ENCODE data around the gene PDK2.

Gene PDK2

DNA sequence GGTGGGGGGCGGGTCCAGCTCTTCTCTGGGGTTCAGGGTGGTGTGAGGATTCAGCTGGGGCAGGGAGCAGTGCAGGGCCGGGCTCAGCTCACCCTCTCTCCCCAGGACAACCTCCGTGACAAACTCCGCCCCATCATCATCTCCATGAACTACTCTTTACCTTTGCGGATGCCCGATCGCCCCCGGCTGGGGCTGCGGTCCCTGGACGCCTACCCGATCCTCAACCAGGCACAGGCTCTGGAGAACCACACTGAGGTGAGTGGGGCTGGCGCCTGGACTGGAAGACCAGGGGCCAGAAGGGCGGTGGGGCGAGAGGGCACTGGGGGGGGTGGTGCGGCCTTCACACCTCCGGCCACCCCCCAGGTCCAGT lies 18.9 kb upstream of the PDK2 start:
- H3K36me3 Mint-ChIP-seq (ENCODE audit: low read depth), result peaks cover 32% of the 10 kb centered on the region
- peaks cover 37% of the 10 kb centered on the region for H3K4me1 Mint-ChIP-seq

DNA sequence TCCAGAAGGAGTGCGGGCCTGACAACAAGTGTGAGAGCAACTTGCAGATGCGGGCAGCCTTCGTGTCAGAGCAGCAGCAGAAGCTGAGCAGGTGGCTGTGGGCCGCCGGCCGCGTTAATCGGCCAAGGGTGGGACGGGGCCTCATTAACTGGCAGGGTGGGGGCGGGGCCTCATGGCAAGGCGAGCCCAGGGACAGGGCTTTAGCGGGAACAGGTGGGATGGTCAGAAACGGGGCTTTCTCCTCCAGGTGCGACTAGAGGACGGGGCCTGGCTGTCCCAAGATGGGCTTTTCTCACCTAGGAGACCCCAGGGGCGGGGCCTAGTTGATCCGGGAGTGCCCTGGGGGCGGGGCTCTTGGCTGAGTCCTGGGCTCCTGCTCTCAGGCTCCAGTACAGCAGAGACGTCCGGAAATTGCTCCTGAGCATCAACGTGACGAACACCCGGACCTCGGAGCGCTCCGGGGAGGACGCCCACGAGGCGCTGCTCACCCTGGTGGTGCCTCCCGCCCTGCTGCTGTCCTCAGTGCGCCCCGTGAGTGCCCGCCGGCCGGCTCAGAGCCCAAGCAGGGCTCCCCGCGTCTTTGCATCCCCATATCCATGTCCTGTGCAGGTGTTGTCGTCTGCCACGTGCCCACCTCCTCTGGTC lies 18.4 kb upstream of the PDK2 start:
- peaks cover 30% of the 10 kb centered on the region for H3K36me3 Mint-ChIP-seq (ENCODE audit: low read depth)
- no peak overlapping the region for H3K27ac Mint-ChIP-seq
- H3K4me3 Mint-ChIP-seq, result no peak overlapping the region
- no peaks in the 10 kb centered on the region for H3K9me3 Mint-ChIP-seq
- peaks cover 41% of the 10 kb centered on the region for H3K4me1 Mint-ChIP-seq
- peaks cover 7% of the 10 kb centered on the region for H3K27me3 Mint-ChIP-seq (ENCODE audit: low read depth)
- TF ChIP-seq, protein P1, sequence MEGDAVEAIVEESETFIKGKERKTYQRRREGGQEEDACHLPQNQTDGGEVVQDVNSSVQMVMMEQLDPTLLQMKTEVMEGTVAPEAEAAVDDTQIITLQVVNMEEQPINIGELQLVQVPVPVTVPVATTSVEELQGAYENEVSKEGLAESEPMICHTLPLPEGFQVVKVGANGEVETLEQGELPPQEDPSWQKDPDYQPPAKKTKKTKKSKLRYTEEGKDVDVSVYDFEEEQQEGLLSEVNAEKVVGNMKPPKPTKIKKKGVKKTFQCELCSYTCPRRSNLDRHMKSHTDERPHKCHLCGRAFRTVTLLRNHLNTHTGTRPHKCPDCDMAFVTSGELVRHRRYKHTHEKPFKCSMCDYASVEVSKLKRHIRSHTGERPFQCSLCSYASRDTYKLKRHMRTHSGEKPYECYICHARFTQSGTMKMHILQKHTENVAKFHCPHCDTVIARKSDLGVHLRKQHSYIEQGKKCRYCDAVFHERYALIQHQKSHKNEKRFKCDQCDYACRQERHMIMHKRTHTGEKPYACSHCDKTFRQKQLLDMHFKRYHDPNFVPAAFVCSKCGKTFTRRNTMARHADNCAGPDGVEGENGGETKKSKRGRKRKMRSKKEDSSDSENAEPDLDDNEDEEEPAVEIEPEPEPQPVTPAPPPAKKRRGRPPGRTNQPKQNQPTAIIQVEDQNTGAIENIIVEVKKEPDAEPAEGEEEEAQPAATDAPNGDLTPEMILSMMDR (IDR thresholded peaks at IDR 0.05; ENCODE audit: unreplicated experiment in 3 of 3), result no peak

More for the DNA sequence above, 18.9 kb upstream of the PDK2 start:
- no peak overlapping the region for H3K4me3 Mint-ChIP-seq
- H3K27me3 Mint-ChIP-seq (ENCODE audit: low read depth), result peaks cover 7% of the 10 kb centered on the region
- H3K27ac Mint-ChIP-seq, result no peak overlapping the region
- TF ChIP-seq, protein P1 (IDR thresholded peaks at IDR 0.05; ENCODE audit: unreplicated experiment in 3 of 3), result no peak
- H3K9me3 Mint-ChIP-seq, result no peaks in the 10 kb centered on the region

DNA sequence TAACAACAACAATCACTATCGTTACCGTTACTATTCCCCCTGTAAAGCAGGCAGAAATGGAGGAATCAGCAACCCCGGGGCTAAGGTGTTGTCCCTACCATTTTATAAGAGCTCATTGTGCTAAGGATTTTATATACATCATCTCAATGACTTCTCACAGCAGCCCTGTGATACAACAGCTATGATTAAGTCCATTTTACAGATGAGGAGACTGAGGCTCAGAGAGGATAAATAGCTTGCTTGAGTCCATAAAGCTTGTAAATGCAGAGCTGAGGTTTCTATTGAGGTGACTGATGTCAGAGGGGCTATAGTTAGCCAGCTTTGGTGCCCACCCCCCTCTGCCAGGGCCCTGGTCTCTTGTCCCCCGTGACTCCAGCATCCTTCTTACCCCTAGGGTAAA lies 16.7 kb upstream of the PDK2 start:
- H3K36me3 Mint-ChIP-seq (ENCODE audit: low read depth), result peaks cover 30% of the 10 kb centered on the region
- TF ChIP-seq, protein P1 (IDR thresholded peaks at IDR 0.05; ENCODE audit: unreplicated experiment in 3 of 3), result no peak
- no peaks in the 10 kb centered on the region for H3K9me3 Mint-ChIP-seq
- peaks cover 42% of the 10 kb centered on the region for H3K4me1 Mint-ChIP-seq
- H3K4me3 Mint-ChIP-seq, result no peak overlapping the region
- peaks cover 7% of the 10 kb centered on the region for H3K27me3 Mint-ChIP-seq (ENCODE audit: low read depth)
- H3K27ac Mint-ChIP-seq, result no peak overlapping the region

DNA sequence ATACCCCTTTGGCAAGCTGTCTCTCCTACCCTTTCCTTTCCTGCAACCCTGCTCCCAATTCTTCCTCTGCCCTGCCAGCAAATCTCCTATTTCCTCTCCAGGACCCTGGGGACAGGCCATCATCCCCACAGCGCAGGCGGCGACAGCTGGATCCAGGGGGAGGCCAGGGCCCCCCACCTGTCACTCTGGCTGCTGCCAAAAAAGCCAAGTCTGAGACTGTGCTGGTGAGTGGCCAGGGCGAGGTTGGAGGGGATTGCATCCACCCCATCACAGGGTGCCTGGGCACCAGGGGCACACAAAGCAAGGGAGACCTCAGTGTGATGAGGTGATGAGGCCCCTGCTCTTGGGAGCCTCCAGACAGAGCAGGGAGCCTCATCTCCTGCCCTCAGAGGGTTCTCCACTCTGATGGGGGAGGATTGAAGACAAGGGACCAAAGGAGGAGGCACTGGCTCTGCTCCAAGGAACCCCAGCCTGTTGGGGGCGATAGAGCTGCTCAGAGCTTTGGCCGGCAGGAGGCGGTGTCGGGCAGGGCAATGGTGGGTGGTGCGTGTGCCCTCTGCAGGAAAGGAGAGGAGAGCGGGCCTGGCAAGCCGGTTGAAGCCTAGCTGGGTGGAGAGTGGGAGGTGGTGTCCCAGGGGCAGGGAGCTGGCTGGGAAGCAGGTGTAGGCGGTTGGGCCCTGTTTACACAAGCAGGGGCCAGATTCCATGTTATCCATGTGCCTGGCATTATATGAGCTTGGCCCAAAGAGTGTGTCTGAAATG lies 15.6 kb upstream of the PDK2 start:
- H3K27me3 Mint-ChIP-seq (ENCODE audit: low read depth), result peaks cover 7% of the 10 kb centered on the region
- H3K27ac Mint-ChIP-seq, result peak overlapping the region in 1 of 3 experiments; percentile 62
- H3K36me3 Mint-ChIP-seq (ENCODE audit: low read depth), result peaks cover 24% of the 10 kb centered on the region

DNA sequence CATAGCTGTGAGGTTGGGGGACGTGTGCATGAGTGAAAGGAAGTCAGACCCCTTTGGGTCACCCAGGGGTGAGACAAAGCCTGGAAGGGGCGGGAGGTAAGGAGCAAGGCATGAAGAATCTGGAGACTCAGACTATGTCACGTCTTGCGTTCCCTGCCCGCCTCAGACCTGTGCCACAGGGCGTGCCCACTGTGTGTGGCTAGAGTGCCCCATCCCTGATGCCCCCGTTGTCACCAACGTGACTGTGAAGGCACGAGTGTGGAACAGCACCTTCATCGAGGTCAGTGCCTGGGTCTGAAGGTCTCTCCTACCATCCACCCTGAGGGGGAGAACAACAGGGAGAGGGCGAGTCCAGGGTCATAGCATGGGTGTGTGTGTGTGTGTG lies 15.1 kb upstream of the PDK2 start:
- Mint-ChIP-seq H3K36me3 (ENCODE audit: low read depth) (peaks cover 19% of the 10 kb centered on the region), H3K4me3 (no peak overlapping the region), H3K9me3 (no peaks in the 10 kb centered on the region), H3K27ac (peak overlapping the region in 1 of 3 experiments; percentile 61), H3K4me1 (peaks cover 38% of the 10 kb centered on the region), H3K27me3 (ENCODE audit: low read depth) (peaks cover 7% of the 10 kb centered on the region)
- TF ChIP-seq, protein P1 (IDR thresholded peaks at IDR 0.05; ENCODE audit: unreplicated experiment in 3 of 3), result no peak

More for the DNA sequence above, 15.6 kb upstream of the PDK2 start:
- Mint-ChIP-seq H3K9me3 (no peaks in the 10 kb centered on the region), H3K4me3 (no peak overlapping the region), H3K4me1 (peaks cover 42% of the 10 kb centered on the region)
- TF ChIP-seq, protein P1 (IDR thresholded peaks at IDR 0.05; ENCODE audit: unreplicated experiment in 3 of 3), result peak; percentile 25 to 41 (median 29)
